AG09319 (cell line): ENCODE measurements around the gene NFKBIE.

Source experiments
- DNase-seq: peaks from one replicate; pipeline ENCODE4 v3.0.0-alpha.2; 2010; ENCODE audit warnings: low read depth; ENCODE audit errors: extremely low read depth
- TF ChIP-seq, protein P1 (sequence below): IDR thresholded peaks from 2 replicates; pipeline ENCODE4 v1.5.1; 2011; ENCODE audit warnings: low read depth, mild to moderate bottlenecking, inconsistent platforms, low read length, moderate library complexity

The NFKBIE gene

DNA sequence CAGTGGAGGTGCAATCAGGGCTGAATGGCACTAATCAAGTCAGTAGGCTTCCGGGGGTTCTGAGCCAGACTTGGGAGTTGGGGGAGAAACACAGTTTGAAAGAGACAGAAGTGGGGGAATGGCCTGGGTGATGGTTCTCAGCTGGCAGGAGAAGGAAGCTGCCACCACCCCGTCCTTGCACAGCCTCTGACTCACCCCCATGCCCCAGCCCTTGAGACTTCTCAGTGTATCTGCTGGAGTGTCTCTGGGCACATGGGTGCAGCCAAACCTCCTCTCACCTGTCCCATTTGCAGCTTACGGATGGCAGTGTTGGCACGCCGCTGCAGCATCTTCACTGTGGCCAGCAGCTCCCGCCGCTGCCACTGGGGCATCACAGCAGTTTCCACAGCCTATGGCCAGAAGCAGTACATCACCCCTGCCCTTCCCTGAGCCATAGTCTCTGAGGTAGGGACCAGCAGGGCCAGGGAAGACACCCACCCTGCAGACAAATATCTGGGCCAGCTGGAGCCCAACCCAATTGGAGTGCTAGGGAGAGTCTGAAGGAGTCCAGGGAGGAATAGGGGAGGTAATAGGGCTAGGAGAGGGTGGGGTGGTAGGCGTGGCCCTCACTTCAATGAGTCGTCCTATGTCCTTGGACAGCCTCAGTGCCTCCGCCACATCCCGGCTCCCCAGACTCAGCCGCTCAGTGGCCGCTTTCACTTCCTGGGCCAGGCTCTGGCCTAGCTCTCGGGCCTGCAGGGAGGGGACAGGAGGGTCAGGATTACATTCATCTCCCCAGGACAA is 36.6 kb upstream of the NFKBIE start:
- no peak for DNase-seq
- TF ChIP-seq, protein P1, sequence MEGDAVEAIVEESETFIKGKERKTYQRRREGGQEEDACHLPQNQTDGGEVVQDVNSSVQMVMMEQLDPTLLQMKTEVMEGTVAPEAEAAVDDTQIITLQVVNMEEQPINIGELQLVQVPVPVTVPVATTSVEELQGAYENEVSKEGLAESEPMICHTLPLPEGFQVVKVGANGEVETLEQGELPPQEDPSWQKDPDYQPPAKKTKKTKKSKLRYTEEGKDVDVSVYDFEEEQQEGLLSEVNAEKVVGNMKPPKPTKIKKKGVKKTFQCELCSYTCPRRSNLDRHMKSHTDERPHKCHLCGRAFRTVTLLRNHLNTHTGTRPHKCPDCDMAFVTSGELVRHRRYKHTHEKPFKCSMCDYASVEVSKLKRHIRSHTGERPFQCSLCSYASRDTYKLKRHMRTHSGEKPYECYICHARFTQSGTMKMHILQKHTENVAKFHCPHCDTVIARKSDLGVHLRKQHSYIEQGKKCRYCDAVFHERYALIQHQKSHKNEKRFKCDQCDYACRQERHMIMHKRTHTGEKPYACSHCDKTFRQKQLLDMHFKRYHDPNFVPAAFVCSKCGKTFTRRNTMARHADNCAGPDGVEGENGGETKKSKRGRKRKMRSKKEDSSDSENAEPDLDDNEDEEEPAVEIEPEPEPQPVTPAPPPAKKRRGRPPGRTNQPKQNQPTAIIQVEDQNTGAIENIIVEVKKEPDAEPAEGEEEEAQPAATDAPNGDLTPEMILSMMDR = no peak

DNA sequence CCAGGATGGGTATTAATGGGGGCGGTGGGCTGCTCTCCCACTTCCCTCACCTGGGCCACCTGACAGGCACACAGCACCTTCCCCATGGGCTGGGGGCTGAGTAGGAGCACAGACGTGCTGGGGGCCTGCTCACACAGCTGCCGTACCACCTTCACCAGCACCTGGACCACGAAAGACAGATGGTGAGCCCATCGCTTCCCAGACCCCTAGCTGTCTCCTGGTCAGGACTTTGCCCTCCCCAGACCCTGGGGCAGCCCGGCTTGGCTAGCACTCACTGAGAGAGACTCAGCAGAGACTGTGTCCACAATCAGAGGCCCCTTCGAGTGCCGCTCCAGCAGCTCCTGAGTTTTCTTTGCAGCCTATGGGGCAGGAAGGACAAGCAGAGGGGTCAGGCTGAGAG is 35.8 kb upstream of the NFKBIE start:
- no peak for DNase-seq
- TF ChIP-seq, protein P1 = no peak

DNA sequence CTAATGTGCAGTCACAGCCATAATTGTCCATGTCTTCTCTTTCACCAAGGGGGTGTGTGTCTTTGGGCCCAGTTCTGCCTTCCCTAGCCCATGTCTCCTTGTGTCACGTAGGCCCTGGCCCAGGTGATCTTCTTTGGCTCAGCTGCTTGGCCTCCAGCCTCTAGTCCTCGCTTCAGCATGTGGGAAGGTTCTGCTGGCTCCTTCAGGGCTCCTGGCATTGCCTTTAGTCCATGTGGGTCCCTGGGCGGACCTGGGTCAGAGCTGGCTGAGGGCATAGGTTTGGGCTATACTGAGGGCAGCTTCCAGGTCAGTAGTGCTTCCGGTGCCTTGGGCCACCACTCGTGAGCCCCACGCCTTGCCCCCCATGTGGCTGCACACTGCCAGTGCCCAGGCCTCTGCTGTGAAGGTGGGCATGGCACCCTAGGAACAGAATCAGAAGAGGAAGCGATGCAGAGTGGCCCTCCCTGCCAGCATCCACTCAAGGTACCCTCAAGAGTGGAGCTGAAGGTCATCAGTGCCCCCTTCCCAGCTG is 35.0 kb upstream of the NFKBIE start:
- DNase-seq = no peak
- TF ChIP-seq, protein P1 = no peak

DNA sequence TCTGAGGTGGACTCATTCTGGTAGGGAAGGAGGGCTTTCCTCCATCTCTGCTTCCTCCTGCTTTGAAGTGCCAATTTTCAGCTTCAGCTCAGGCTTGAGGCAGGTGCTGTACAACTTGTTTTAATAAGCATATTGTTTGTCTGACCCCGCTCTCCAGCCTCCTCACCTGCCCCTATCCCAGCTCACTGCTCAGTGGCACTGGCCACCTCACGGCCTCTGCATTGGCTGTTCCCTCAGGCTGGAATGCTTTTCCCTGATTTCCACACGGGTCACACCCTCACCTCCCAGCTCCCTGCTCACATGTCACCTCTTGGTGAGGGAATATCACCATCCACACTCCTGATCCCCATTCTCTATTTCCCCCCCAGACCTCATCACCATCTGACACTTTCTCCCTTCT is 33.5 kb upstream of the NFKBIE start:
- TF ChIP-seq, protein P1 = no peak
- no peak for DNase-seq

DNA sequence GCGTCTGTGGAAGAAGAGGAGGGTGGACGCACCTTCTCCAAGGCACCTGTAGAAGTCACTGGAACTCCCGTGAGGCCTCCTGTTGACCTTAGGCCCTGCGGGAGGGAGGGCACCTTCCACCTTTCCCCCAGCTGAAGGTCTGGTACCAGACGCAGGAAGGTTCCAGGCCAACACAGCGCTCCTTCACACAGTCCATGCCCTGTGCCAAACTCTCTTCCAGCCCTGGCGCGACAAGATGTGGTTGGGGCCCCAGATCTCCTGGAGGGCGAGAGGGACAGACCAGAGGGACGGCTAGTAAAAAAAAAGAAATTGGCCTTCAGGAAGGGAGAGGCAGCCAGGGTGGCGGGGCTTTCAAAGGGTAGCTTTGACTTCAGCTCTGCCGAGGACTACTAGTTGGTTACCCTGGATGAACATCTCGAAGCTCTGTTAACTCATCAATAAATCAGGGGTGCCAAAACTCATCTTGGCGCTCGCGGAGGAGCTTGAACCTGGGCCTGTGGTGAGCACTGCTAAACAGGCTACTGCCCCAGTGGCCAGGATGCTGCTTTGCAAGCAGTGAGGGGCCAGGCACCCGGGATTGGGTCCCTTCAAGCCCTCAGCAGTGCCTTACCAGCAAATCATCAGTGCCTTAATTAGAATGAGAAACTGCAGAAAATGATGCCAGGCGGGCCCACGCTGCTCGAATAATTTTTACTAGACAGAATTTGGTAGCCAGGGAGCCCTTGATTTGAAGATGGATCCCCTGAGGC is 32.9 kb upstream of the NFKBIE start:
- TF ChIP-seq, protein P1 = no peak; the same call in 1 of the 2 replicates
- no peak for DNase-seq

DNA sequence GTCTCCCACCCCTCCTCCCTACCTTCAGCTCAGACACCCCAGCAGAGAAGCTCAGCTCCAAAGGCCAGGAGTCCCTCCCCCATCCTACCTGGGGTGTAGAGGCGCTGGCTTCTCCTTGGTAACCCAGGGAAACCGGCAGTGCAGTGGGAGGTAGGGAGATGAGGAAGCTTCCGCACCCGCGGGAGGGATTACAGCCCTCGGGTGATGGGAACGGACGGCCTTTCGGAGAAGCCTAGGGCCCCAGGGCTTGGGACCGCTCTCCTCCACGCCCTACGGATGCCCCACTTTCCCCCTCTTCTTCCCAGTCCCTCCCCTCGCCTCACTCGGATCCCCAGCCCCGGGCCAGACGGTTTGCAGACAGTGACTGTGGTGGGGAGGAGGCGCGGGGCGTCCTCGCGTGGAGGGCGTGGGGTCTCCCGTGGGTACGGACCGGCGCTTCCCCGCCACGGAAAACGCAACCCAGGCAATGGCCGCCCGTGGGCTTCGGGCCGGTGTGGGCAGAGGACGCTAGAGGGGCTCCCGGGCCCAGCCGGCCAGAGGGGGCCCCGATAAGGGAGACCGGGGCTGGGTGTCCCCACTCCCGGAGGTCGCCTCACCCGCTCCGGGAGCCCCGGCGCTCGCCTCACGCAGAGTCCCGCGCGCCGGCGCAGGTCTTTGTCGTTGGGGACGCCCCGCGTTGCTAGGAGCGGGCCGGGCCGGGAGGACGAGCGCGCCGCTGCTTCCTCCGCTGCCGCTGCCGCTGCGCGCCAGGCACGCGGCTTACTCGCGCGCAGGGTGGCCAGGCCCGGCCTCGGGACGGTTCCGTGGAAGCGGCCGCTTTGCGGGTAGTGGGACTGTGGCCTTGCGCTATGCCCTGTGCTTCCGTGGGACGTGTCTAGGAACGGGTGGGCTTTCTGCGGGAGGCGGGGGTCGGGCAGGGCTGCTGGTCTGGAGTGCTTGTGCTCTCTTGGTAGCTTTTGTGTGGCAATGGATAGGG is 32.0 kb upstream of the NFKBIE start:
- TF ChIP-seq, protein P1 = no peak
- no peak for DNase-seq
